ENCODE measurements around the gene SNX1.

DNA sequence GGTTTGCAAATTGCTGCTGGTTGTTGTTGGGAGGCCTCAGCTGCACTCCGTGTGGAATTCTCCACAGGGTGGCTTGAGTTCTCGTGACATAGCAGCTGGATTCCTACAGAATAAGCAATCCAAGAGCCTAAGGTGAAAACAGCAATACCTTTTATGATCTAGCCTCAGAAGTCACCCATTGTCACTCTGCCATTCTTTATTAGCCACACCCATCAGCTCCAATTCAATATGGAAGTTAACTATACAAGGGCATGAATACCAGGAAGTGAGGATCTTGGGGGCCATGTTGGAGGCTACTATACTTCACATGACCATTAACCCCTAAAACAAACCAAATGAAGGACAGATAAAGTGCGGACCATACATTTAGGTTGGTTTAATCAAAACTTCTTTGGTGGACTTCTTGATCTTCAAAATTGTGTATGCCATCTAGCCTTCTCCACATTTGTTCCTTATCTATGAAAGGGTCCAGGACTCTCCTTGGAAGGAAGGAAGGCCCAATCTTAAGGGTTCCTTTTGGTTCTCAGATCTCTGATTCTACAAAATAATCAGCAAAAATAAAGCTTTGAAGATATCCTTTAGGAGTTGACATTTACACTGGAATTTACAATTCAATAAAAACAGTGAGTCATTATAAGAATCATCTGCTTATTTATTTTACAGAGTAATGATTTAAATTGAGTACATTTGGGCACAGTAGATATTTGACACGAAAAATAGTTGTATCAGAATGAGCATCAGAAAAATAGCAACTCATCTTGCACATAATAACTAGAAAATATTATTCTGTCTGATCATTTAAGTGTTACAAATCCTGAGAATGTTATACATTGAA lies 23.6 kb upstream of the SNX1 start:
- TF ChIP-seq, protein P1, sequence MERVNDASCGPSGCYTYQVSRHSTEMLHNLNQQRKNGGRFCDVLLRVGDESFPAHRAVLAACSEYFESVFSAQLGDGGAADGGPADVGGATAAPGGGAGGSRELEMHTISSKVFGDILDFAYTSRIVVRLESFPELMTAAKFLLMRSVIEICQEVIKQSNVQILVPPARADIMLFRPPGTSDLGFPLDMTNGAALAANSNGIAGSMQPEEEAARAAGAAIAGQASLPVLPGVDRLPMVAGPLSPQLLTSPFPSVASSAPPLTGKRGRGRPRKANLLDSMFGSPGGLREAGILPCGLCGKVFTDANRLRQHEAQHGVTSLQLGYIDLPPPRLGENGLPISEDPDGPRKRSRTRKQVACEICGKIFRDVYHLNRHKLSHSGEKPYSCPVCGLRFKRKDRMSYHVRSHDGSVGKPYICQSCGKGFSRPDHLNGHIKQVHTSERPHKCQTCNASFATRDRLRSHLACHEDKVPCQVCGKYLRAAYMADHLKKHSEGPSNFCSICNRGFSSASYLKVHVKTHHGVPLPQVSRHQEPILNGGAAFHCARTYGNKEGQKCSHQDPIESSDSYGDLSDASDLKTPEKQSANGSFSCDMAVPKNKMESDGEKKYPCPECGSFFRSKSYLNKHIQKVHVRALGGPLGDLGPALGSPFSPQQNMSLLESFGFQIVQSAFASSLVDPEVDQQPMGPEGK (CRISPR knock-in tag; IDR thresholded peaks at IDR 0.05; ENCODE audit: borderline replicate concordance): no peak
- TF ChIP-seq SNAI2 (CRISPR knock-in tag; IDR thresholded peaks at IDR 0.05): no peak

Data from SK-N-SH treated with all-trans-retinoic acid at 6 μM for 48 hours (cell line).